ENCODE data around the gene CCR7. TPM values are rescaled to one million over a fixed set of nuclear protein-coding genes. Genes with fewer than 3 reads are reported as not detected.
A peak's percentile ranks its signal among the peaks of the same experiment; 100 is the strongest.
"Not testable (repeated sequence)": the region's sequence is repeated elsewhere in the genome, so short reads cannot be mapped to it uniquely, and the experiment has no call there.

Gene CCR7
- polyA plus RNA-seq, 2 donors = 0.16 to 0.54 TPM

- 71 to 79% methylated on average over 32 of the region's 32 CpGs for WGBS, 2 donors
- no peaks in the 10 kb centered on the region for H3K9me3 ChIP-seq (ENCODE audit: control insufficient read depth in 2 of 2, insufficient read depth in 1 of 2, low read depth in 1 of 2, low read length in 1 of 2)
Measured at GRCh38 chr17:40551879-40552768, 13.1 kb downstream of the CCR7 start.

GRCh38 chr17:40551091-40551878 lies 14.0 kb downstream of the CCR7 start:
- Histone ChIP-seq H3K9me3 (ENCODE audit: control insufficient read depth in 2 of 2, insufficient read depth in 1 of 2, low read depth in 1 of 2, low read length in 1 of 2) (no peaks in the 10 kb centered on the region), H3K27me3 (ENCODE audit: control insufficient read depth in 1 of 2, insufficient read depth in 2 of 2, low read length in 2 of 2) (no peaks in the 10 kb centered on the region), H3K27ac (ENCODE audit: low read depth in 2 of 2, low read length in 1 of 2) (peak overlapping the region; percentile 80 to 87), H3K36me3 (ENCODE audit: control insufficient read depth in 2 of 2, insufficient read depth in 2 of 2, low read length in 1 of 2) (no peaks in the 10 kb centered on the region), H3K4me1 (ENCODE audit: control insufficient read depth in 2 of 2, insufficient read depth in 2 of 2, low read length in 1 of 2) (peaks cover 12 to 30% of the 10 kb centered on the region in 2 donors), H3K4me3 (ENCODE audit: low read depth in 1 of 2, low read length in 2 of 2) (no peak overlapping the region)
- 52 to 53% methylated on average over 6 of the region's 6 CpGs for WGBS, 2 donors

More at GRCh38 chr17:40551879-40552768, 13.1 kb downstream of the CCR7 start:
- H3K27me3 ChIP-seq (ENCODE audit: control insufficient read depth in 1 of 2, insufficient read depth in 2 of 2, low read length in 2 of 2) = no peaks in the 10 kb centered on the region
- peak overlapping the region; percentile 80 to 87 for H3K27ac ChIP-seq (ENCODE audit: low read depth in 2 of 2, low read length in 1 of 2)
- no peaks in the 10 kb centered on the region for H3K36me3 ChIP-seq (ENCODE audit: control insufficient read depth in 2 of 2, insufficient read depth in 2 of 2, low read length in 1 of 2)
- no peak overlapping the region for H3K4me3 ChIP-seq (ENCODE audit: low read depth in 1 of 2, low read length in 2 of 2)
- peaks cover 12 to 30% of the 10 kb centered on the region in 2 donors for H3K4me1 ChIP-seq (ENCODE audit: control insufficient read depth in 2 of 2, insufficient read depth in 2 of 2, low read length in 1 of 2)

- Histone ChIP-seq H3K27me3 (ENCODE audit: control insufficient read depth in 1 of 2, insufficient read depth in 2 of 2, low read length in 2 of 2) (no peaks in the 10 kb centered on the region), H3K27ac (ENCODE audit: low read depth in 2 of 2, low read length in 1 of 2) (peak overlapping the region; percentile 57 to 63), H3K36me3 (ENCODE audit: control insufficient read depth in 2 of 2, insufficient read depth in 2 of 2, low read length in 1 of 2) (no peaks in the 10 kb centered on the region), H3K4me3 (ENCODE audit: low read depth in 1 of 2, low read length in 2 of 2) (no peak overlapping the region), H3K4me1 (ENCODE audit: control insufficient read depth in 2 of 2, insufficient read depth in 2 of 2, low read length in 1 of 2) (peaks cover 12 to 30% of the 10 kb centered on the region in 2 donors), H3K9me3 (ENCODE audit: control insufficient read depth in 2 of 2, insufficient read depth in 1 of 2, low read depth in 1 of 2, low read length in 1 of 2) (no peaks in the 10 kb centered on the region)
- WGBS, 2 donors = 78 to 83% methylated on average over 8 of the region's 8 CpGs
Measured at GRCh38 chr17:40550608-40551007, 14.7 kb downstream of the CCR7 start.

- 34 to 42% methylated on average over 9 of the region's 9 CpGs for WGBS, 2 donors
- Histone ChIP-seq H3K9me3 (ENCODE audit: control insufficient read depth in 2 of 2, insufficient read depth in 1 of 2, low read depth in 1 of 2, low read length in 1 of 2) (no peaks in the 10 kb centered on the region), H3K4me1 (ENCODE audit: control insufficient read depth in 2 of 2, insufficient read depth in 2 of 2, low read length in 1 of 2) (peaks cover 12 to 29% of the 10 kb centered on the region in 2 donors), H3K4me3 (ENCODE audit: low read depth in 1 of 2, low read length in 2 of 2) (no peak overlapping the region), H3K27me3 (ENCODE audit: control insufficient read depth in 1 of 2, insufficient read depth in 2 of 2, low read length in 2 of 2) (no peaks in the 10 kb centered on the region), H3K36me3 (ENCODE audit: control insufficient read depth in 2 of 2, insufficient read depth in 2 of 2, low read length in 1 of 2) (no peaks in the 10 kb centered on the region), H3K27ac (ENCODE audit: low read depth in 2 of 2, low read length in 1 of 2) (peak overlapping the region; percentile 63 to 88)
Measured at GRCh38 chr17:40548982-40549685, 16.1 kb downstream of the CCR7 start.

GRCh38 chr17:40548491-40548981 lies 16.7 kb downstream of the CCR7 start:
- H3K36me3 ChIP-seq (ENCODE audit: control insufficient read depth in 2 of 2, insufficient read depth in 2 of 2, low read length in 1 of 2) = no peaks in the 10 kb centered on the region
- 61 to 70% methylated on average over 9 of the region's 9 CpGs for WGBS, 2 donors
- H3K4me3 ChIP-seq (ENCODE audit: low read depth in 1 of 2, low read length in 2 of 2) = no peak overlapping the region
- peaks cover 12 to 25% of the 10 kb centered on the region in 2 donors for H3K4me1 ChIP-seq (ENCODE audit: control insufficient read depth in 2 of 2, insufficient read depth in 2 of 2, low read length in 1 of 2)
- no peaks in the 10 kb centered on the region for H3K9me3 ChIP-seq (ENCODE audit: control insufficient read depth in 2 of 2, insufficient read depth in 1 of 2, low read depth in 1 of 2, low read length in 1 of 2)
- H3K27ac ChIP-seq (ENCODE audit: low read depth in 2 of 2, low read length in 1 of 2) = peak overlapping the region; percentile 63 to 88
- H3K27me3 ChIP-seq (ENCODE audit: control insufficient read depth in 1 of 2, insufficient read depth in 2 of 2, low read length in 2 of 2) = no peaks in the 10 kb centered on the region

GRCh38 chr17:40547785-40548478 lies 17.3 kb downstream of the CCR7 start:
- no peaks in the 10 kb centered on the region for H3K9me3 ChIP-seq (ENCODE audit: control insufficient read depth in 2 of 2, insufficient read depth in 1 of 2, low read depth in 1 of 2, low read length in 1 of 2)
- peaks cover 12 to 25% of the 10 kb centered on the region in 2 donors for H3K4me1 ChIP-seq (ENCODE audit: control insufficient read depth in 2 of 2, insufficient read depth in 2 of 2, low read length in 1 of 2)
- no peaks in the 10 kb centered on the region for H3K27me3 ChIP-seq (ENCODE audit: control insufficient read depth in 1 of 2, insufficient read depth in 2 of 2, low read length in 2 of 2)
- 51 to 67% methylated on average over 2 of the region's 2 CpGs for WGBS, 2 donors
- H3K4me3 ChIP-seq (ENCODE audit: low read depth in 1 of 2, low read length in 2 of 2) = no peak overlapping the region
- peak overlapping the region; percentile 71 to 88 for H3K27ac ChIP-seq (ENCODE audit: low read depth in 2 of 2, low read length in 1 of 2)
- no peaks in the 10 kb centered on the region for H3K36me3 ChIP-seq (ENCODE audit: control insufficient read depth in 2 of 2, insufficient read depth in 2 of 2, low read length in 1 of 2)

- Histone ChIP-seq H3K36me3 (ENCODE audit: control insufficient read depth in 2 of 2, insufficient read depth in 2 of 2, low read length in 1 of 2) (no peaks in the 10 kb centered on the region), H3K27ac (ENCODE audit: low read depth in 2 of 2, low read length in 1 of 2) (peak overlapping the region; percentile 71 to 87), H3K27me3 (ENCODE audit: control insufficient read depth in 1 of 2, insufficient read depth in 2 of 2, low read length in 2 of 2) (no peaks in the 10 kb centered on the region), H3K4me1 (ENCODE audit: control insufficient read depth in 2 of 2, insufficient read depth in 2 of 2, low read length in 1 of 2) (peaks cover 12 to 30% of the 10 kb centered on the region in 2 donors), H3K9me3 (ENCODE audit: control insufficient read depth in 2 of 2, insufficient read depth in 1 of 2, low read depth in 1 of 2, low read length in 1 of 2) (no peaks in the 10 kb centered on the region), H3K4me3 (ENCODE audit: low read depth in 1 of 2, low read length in 2 of 2) (no peak overlapping the region)
- WGBS, 2 donors = 47 to 52% methylated on average over 11 of the region's 11 CpGs
Measured at GRCh38 chr17:40547079-40547784, 18.0 kb downstream of the CCR7 start.

GRCh38 chr17:40546497-40546896 lies 18.8 kb downstream of the CCR7 start:
- peaks cover 10 to 34% of the 10 kb centered on the region in 2 donors for H3K4me1 ChIP-seq (ENCODE audit: control insufficient read depth in 2 of 2, insufficient read depth in 2 of 2, low read length in 1 of 2)
- 83 to 85% methylated on average over 4 of the region's 4 CpGs for WGBS, 2 donors
- H3K4me3 ChIP-seq (ENCODE audit: low read depth in 1 of 2, low read length in 2 of 2); H3K27ac ChIP-seq (ENCODE audit: low read depth in 2 of 2, low read length in 1 of 2); H3K27me3 ChIP-seq (ENCODE audit: control insufficient read depth in 1 of 2, insufficient read depth in 2 of 2, low read length in 2 of 2); H3K9me3 ChIP-seq (ENCODE audit: control insufficient read depth in 2 of 2, insufficient read depth in 1 of 2, low read depth in 1 of 2, low read length in 1 of 2); H3K36me3 ChIP-seq (ENCODE audit: control insufficient read depth in 2 of 2, insufficient read depth in 2 of 2, low read length in 1 of 2): not testable (repeated sequence)
